Activated CD8-positive, alpha-beta T cell treated with anti-CD3 and anti-CD28 coated beads for 36 hours (primary cell): ENCODE data around the gene NGLY1. TPM values are rescaled to one million over a fixed set of nuclear protein-coding genes. Genes with fewer than 3 reads are reported as not detected.
A peak's percentile ranks its signal among the peaks of the same experiment; 100 is the strongest.

Experiments
- ATAC-seq: fragments of 200-7000 bp; cut with Tn5 transposase; one replicate; pipeline ENCODE4 v1.10.0; 2021; ENCODE audit warnings: mild to moderate bottlenecking, moderate library complexity
- CTCF ChIA-PET: fragments of 350-600 bp; sonication (Branson Sonifier 250); formaldehyde crosslinking; loops from one replicate; lab custom pipeline; 2021; ENCODE audit warnings: antibody characterized with exemption; lab: Charles Lee
- POLR2A ChIA-PET: fragments of 350-600 bp; sonication (Branson Sonifier 250); formaldehyde crosslinking; loops from one replicate; lab custom pipeline; 2021; ENCODE audit warnings: antibody characterized with exemption; lab: Charles Lee
- DNase-seq: peaks from one replicate; pipeline ENCODE4 v3.0.0-alpha.2; 2020
- H3K27ac Mint-ChIP-seq: one replicate; pipeline ENCODE4 v1.8.0; 2021; ENCODE audit warnings: mild to moderate bottlenecking, mixed read lengths
- H3K27me3 Mint-ChIP-seq: one replicate; pipeline ENCODE4 v1.8.0; 2021; ENCODE audit warnings: mixed read lengths
- H3K36me3 Mint-ChIP-seq: one replicate; pipeline ENCODE4 v1.8.0; 2021; ENCODE audit warnings: low read depth, mixed read lengths
- H3K4me1 Mint-ChIP-seq: one replicate; pipeline ENCODE4 v1.8.0; 2021; ENCODE audit warnings: low read depth, mixed read lengths
- H3K4me3 Mint-ChIP-seq: one replicate; pipeline ENCODE4 v1.8.0; 2021; ENCODE audit warnings: mild to moderate bottlenecking, moderate library complexity, mixed read lengths
- H3K9me3 Mint-ChIP-seq: one replicate; pipeline ENCODE4 v1.8.0; 2021; ENCODE audit warnings: mixed read lengths
- intact Hi-C: fragments of 100-400 bp; cut with micrococcal nuclease; formaldehyde crosslinking; loops from one replicate; pipeline ENCODE4 v1.10.0; 2022
- total RNA-seq, 2 experiments: library from RNA; stranded (reverse); gene quantifications; one replicate each; pipeline ENCODE4 v1.2.3, GENCODE V29; 2021
- TF ChIP-seq, protein P1 (sequence below): fragments of 200-600 bp; IDR thresholded peaks from one replicate; pipeline ENCODE4 v1.8.0; 2022; ENCODE audit warnings: antibody characterized with exemption, mild to moderate bottlenecking

Gene NGLY1
- total RNA-seq, 2 experiments from 2014 or later = 142 to 146 TPM

DNA sequence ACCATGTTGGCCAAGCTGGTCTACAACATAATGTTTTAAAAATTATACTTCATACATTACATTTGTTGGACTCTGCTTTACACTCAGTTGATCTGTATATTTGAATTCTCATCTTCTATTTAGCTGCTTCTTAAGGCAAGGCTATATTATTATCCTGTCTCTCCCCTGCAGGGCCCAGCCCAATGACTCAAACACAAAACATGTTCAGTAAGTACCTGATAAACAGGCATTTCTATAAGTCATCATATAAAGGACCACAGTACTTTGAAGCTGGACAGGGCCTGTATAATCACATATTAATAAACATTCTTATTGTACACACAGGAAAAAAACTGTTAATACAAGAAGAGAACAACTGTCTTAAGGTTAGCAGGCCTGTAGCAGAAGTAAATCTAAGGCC is 36.2 kb downstream of the NGLY1 start:
- ChIA-PET POLR2A (no interaction called here), CTCF (interaction anchor here (0.9 to 1.2 kb wide), 2 partner anchors 98 to 99 kb away, joined by 3 read pairs; no protein-coding TSS in a partner anchor)
- Mint-ChIP-seq H3K27ac (no peak overlapping the region), H3K4me1 (peaks cover 6% of the 10 kb centered on the region), H3K27me3 (no peaks in the 10 kb centered on the region), H3K4me3 (no peak overlapping the region), H3K36me3 (peaks cover 77% of the 10 kb centered on the region), H3K9me3 (peaks cover 1% of the 10 kb centered on the region)
- TF ChIP-seq, protein P1, sequence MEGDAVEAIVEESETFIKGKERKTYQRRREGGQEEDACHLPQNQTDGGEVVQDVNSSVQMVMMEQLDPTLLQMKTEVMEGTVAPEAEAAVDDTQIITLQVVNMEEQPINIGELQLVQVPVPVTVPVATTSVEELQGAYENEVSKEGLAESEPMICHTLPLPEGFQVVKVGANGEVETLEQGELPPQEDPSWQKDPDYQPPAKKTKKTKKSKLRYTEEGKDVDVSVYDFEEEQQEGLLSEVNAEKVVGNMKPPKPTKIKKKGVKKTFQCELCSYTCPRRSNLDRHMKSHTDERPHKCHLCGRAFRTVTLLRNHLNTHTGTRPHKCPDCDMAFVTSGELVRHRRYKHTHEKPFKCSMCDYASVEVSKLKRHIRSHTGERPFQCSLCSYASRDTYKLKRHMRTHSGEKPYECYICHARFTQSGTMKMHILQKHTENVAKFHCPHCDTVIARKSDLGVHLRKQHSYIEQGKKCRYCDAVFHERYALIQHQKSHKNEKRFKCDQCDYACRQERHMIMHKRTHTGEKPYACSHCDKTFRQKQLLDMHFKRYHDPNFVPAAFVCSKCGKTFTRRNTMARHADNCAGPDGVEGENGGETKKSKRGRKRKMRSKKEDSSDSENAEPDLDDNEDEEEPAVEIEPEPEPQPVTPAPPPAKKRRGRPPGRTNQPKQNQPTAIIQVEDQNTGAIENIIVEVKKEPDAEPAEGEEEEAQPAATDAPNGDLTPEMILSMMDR = no peak
- DNase-seq = no peak
- intact Hi-C loops = no loop called here
- no peak for ATAC-seq

DNA sequence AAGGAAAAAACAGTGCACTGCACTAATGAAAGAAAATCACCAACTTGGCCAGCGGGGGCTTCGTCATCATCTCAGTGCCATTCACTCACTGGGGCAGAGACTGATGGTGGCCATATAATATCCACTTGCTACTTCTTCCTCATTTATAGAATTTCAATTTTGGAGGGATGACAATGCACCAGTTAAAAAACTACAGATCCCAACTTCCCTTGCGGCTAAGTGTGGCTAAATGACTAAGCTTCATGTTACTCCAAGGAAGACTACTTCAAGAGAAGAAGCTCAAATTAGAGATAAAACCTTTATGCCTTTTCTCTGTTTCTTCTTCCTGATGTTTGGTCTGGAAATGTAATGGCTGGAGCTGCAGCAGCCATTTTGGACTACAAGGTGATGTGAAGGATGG is 38.8 kb downstream of the NGLY1 start:
- no peak for ATAC-seq
- Mint-ChIP-seq H3K4me1 (peaks cover 6% of the 10 kb centered on the region), H3K36me3 (peaks cover 63% of the 10 kb centered on the region), H3K27ac (no peak overlapping the region), H3K27me3 (no peaks in the 10 kb centered on the region), H3K9me3 (peaks cover 1% of the 10 kb centered on the region), H3K4me3 (no peak overlapping the region)
- POLR2A ChIA-PET = interaction anchor here (0.7 kb wide), 1 partner anchor 19 kb away, joined by 3 read pairs; no protein-coding TSS in a partner anchor
- TF ChIP-seq, protein P1 = no peak
- CTCF ChIA-PET = interaction anchor here (1.4 to 1.9 kb wide), 2 partner anchors 12 to 14 kb away, joined by 3 to 5 read pairs; no protein-coding TSS in a partner anchor
- no peak for DNase-seq
- intact Hi-C loops = no loop called here

DNA sequence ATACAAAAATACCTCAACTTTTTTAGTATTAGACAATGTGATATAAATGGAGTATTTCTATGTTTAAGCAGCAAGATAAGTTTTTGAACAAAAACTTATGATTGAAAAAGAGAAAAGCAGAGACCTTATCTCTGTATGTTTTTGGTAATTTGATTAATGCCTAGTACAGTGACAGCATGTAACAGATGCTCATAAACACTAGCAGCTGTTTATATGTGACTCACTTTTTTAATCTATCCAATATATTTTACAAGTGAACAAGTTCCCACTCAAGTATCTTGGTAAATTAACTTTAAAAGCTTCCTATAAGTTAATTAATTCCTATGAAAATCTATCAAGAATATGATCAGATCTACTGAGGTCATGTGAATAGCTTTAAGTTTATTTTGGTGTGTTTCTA is 55.1 kb downstream of the NGLY1 start:
- Mint-ChIP-seq H3K4me3 (no peak overlapping the region), H3K4me1 (peaks cover 3% of the 10 kb centered on the region)

DNA sequence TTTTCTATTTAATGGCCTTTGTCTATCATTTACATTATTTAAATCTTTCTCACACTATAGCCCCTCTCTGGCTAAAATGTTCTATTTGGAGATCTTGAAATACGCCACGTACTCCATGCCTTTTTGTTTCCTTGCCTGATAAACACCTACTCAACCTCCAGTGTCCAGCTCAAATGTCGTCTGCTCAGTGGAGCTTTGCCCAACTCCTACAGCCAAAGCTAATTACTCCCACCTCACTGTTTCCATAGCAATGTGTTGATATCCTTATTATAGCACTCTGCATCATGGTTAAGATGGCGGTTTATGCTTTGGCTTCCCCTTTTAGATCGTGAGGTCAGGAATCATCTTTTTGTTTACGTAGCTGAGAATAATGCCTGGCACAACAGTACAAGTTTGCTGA is 55.9 kb downstream of the NGLY1 start:
- DNase-seq (no peak), ATAC-seq (no peak)
- H3K4me3 Mint-ChIP-seq = no peak overlapping the region
- H3K4me1 Mint-ChIP-seq = peaks cover 3% of the 10 kb centered on the region
- TF ChIP-seq, protein P1 = no peak
- ChIA-PET POLR2A (interaction anchor here (0.9 to 1.0 kb wide), 2 partner anchors 11 to 62 kb away, joined by 3 read pairs; no protein-coding TSS in a partner anchor), CTCF (interaction anchor here (0.9 to 1.3 kb wide), 3 partner anchors 13 to 79 kb away, joined by 3 to 4 read pairs (median 4); no protein-coding TSS in a partner anchor)
- H3K36me3 Mint-ChIP-seq = peaks cover 45% of the 10 kb centered on the region
- no peak overlapping the region for H3K27ac Mint-ChIP-seq
- no peaks in the 10 kb centered on the region for H3K27me3 Mint-ChIP-seq
- H3K9me3 Mint-ChIP-seq = no peaks in the 10 kb centered on the region
- intact Hi-C loops = no loop called here

More for the DNA sequence above, 55.1 kb downstream of the NGLY1 start:
- DNase-seq (no peak), ATAC-seq (no peak)
- CTCF ChIA-PET = interaction anchor here (1.3 to 1.6 kb wide), 2 partner anchors 80 to 82 kb away, joined by 4 read pairs; no protein-coding TSS in a partner anchor
- peaks cover 43% of the 10 kb centered on the region for H3K36me3 Mint-ChIP-seq
- no peaks in the 10 kb centered on the region for H3K9me3 Mint-ChIP-seq
- no peaks in the 10 kb centered on the region for H3K27me3 Mint-ChIP-seq
- POLR2A ChIA-PET = interaction anchor here (0.8 kb wide), 1 partner anchor 10 kb away, joined by 3 read pairs; no protein-coding TSS in a partner anchor
- TF ChIP-seq, protein P1 = no peak
- intact Hi-C loops = no loop called here
- no peak overlapping the region for H3K27ac Mint-ChIP-seq

DNA sequence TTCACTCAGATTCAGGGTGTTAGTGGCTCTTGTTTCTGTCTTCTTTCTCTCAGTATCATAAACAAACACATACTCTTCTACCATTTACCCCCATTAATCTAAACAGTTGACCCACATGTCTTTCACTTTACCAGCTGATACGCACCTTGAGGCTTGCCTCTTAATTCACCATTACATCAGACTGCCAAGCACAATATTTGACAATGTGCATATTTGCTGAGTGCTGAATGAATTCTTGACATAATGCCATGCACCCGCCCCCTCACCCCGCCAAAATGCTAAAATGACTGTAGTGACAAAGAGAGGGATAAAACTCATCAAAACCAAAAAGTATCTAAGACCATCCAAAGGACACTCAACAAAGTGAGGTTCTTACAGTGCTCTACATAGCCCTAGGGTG is 57.4 kb downstream of the NGLY1 start:
- no peak overlapping the region for H3K4me3 Mint-ChIP-seq
- intact Hi-C loops = no loop called here
- TF ChIP-seq, protein P1 = no peak
- ATAC-seq = no peak
- POLR2A ChIA-PET = no interaction called here
- CTCF ChIA-PET = no interaction called here
- H3K27ac Mint-ChIP-seq = no peak overlapping the region
- H3K4me1 Mint-ChIP-seq = peaks cover 3% of the 10 kb centered on the region
- no peaks in the 10 kb centered on the region for H3K9me3 Mint-ChIP-seq
- DNase-seq = peak; percentile 29
- H3K27me3 Mint-ChIP-seq = no peaks in the 10 kb centered on the region
- H3K36me3 Mint-ChIP-seq = peaks cover 39% of the 10 kb centered on the region
